HG02840 (cell line): Measurements from ENCODE around the gene MUC15.
"Not testable (repeated sequence)": the region's sequence is repeated elsewhere in the genome, so short reads cannot be mapped to it uniquely, and the experiment has no call there.

ENCODE experiments used
- ATAC-seq: cut with Tn5 transposase; IDR thresholded peaks from one replicate; pipeline ENCODE4 v1.9.1; 2021; ENCODE audit warnings: mild to moderate bottlenecking, moderate library complexity, moderate number of reproducible peaks; ENCODE audit not compliant: unreplicated experiment, low FRiP score

MUC15 gene, protein sequence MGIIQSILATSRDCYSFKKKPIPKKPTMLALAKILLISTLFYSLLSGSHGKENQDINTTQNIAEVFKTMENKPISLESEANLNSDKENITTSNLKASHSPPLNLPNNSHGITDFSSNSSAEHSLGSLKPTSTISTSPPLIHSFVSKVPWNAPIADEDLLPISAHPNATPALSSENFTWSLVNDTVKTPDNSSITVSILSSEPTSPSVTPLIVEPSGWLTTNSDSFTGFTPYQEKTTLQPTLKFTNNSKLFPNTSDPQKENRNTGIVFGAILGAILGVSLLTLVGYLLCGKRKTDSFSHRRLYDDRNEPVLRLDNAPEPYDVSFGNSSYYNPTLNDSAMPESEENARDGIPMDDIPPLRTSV

DNA sequence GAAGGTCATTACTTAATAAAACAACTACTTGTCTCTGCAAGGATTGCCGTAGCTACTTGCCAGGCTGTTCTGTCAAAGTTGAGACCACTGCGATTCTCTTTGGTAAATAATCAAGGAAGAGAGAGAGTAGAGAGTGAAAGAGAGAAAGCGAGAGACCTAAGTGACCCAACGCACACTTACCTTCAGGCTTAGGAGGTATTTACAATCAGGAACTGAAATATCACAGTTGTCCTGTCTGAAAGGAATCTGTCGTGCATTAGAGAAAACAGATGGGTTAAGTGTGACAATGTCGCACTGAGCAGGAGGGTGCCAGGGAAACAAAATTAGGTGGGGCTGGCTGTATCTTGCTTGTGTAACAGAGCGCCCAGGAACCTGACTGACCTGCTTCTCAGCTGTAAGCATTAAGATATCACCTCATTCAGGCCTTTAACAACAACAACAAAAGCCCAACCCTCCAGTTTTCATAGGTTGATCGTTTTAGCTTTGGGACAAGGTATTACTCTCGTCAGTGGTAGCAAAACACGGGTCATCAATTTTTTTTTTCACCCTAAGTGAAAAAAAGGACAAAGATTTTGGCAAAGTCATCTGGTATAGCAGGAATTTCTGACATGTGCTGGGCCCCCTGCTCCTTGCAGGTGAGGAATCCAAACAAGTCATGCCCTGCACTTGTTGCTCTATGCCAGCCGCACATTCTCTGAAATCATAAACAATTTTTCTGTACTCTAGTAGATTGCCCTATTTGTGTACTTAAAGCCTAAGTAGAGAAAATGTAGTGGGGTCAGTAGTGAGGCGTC is at the start of gene MUC15:
Gene MUC15, minus strand, starts transcription at position 403 of the 794 bp plus-strand sequence. CDS start 5,169 bp downstream, outside the sequence.
- no peak for ATAC-seq

DNA sequence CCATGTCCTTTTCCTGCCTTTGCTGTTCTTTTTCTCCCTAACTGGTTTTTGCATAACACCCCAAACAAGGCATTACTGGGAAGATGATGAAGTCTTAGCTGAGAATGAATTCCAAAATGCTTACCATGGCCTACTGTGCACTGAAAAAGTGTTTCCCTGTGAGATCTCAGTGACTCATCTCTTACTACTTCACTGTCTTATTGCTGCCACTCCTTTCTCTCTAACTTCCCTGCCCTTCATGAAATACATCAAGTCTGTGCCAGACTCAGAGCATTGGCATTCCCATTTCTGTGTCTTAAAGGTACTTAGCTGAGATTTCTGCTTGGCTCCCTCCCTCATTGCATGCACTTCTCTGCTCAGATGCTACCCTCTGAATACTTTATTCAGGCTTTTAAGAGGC is 49.1 kb upstream of the MUC15 start:
- ATAC-seq: no peak

DNA sequence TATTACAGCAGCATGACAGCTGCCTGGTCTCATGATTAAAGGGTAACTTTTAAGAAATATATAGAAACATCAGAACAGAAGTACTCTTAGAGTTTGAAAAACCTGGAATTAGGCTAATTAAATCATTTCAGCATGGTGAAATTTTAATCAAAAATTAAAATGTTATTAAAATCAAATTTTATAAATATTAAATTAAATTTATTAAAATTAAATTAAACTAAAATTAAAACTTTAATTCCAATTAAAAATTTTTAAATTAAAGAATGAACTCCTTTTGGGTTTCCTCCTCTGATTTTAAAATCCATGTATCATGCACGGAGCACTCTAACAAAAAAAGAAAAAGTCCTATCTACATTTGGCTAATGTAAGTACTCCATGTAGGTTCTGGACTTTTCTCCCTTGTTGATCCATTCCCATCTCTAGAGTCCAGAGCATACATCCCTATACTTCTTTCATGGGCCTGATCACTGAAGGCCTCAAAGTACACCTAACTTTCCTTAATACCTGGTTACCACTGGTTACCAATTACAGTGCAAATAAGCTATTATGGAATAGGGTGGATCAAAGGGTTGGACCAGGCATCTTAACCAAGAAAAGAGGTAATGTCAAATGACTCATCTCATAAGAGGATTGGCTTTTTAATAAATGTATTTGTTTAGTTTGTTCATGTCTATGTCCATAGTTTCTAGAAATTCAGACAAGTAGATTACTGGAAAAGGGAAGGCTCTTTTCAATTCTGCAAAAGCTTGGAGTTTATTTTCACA is 48.4 kb upstream of the MUC15 start:
- no peak for ATAC-seq

DNA sequence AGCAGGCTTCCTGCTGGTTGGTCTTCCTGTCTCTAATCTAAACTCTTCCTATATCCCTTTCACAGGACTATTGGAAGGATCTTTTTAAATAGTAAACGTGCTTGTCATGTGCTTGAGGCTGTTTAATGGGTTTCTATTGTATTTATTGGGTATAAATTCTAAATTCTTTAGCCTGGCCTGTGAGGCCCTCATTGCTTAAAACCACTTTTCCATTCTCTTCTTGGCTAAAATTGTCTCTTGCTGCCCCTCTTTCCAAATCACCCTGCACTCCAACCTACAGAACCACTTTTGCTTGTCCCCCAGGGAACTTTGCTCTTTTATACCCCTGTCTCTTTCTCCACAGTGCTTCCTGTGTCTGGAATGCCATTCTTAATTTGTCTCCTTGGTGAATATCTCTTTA is 46.4 kb upstream of the MUC15 start:
- ATAC-seq: no peak

DNA sequence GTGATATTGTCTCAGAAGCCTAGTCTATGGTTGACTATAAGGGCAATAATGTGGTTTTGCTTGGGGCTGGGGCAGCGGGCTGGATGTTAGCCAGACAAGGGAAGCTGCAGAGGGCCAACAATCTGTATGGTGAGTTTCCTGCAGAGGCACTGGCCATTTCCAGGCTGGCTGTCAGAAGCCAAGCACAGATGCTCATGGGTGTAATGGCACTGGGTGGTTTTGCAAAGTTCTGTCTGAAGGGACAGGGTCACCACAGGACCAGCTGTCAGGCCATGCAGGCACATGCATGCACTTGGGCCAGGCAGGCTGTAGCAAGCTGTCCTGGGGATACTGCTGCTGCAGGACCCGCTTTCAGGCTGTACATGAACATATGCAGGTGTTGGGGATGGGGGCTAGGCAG is 41.7 kb upstream of the MUC15 start:
- no peak for ATAC-seq

DNA sequence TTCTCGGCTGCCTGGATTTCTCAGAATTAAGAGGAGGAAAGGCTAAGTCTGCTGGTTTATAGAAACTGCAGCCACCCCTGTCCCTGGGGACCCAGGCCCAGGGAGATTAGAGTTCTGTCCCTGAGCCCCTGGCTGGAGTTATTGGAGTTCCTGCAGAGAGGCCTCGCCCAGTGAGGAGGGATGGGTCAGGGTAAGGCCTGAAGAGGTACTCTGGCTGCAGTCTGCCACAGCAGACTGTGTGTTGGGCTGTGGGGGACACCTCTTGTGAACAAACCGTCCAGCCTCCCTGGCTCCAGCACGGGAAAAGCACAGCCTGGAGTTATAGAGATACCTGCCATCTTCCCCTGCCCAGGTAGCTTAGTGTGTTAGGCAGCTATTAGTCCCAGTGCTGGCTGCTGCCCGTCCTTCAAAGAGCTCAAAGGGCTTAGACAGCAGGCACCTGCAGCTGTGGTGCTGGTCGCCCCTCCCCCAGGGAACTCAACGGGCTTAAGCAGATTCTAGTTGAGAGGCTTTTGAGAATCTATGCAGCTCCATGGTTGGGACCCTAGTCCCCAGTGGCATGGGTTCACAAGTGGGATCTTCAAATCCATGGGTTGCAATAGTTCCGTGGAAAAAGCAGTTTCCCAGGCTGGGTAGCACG is 36.6 kb upstream of the MUC15 start:
- ATAC-seq: no peak

DNA sequence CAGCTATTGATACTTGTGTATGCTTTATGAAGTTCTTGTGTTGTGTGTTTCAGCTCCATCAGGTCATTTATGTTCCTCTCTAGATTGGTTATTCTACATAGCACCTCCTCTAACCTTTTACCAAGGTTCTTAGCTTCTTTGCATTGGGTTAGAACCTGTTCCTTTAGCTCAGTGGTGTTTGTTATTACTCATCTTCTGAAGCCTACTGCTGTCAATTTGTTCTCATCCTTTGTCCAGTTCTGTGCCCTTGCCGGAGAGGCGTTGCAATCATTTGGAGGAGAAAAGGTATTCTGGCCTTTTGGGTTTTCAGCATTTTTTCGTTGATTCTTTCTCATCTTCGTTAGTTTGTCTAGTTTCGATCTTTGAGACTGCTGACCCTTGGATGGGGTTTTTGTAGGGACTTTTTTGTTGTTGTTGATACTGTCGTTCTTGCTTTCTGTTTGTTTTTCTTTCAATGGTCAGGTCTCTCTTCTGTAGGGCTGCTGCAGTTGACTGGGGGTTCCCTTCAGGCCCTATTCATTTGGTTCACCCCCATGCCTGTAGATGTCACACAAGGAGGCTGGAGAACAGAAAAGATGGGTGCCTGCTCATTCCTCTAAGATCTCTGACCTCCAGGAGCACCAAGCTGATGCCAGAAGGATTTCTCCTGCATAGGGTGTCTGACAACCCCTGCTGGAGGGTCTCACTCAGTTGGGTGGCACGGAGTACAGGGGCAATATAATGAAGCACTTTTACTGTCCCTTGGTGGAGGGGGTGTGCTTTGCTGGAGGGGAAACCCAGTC is 35.9 kb upstream of the MUC15 start:
- ATAC-seq: no peak

DNA sequence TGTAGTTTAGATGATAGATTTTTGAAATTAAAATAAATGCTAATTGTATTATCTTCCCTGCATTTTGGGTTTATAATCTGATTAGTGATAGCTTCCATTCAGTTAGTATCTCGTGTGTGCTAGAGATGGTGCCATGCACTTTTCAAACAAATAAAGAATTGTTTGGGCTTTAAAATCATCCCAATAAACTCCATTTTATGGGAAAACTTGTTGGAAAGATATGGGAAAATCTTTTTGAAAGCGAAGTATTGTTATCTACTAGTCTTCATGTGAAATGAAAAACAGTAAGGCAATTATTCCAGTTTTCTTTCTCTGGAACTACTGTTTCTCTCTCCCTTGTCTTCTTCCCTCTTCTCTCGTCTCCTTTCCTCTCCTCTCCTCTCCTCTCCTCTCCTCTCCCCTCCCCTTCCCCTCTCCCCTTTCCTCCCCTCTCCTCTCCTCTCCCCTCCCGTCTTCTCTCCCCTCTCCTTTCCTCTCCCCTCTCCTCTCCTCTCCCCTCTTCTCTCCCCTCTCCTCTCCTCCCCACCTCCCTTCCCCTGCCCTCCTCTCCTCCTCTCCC is 27.9 kb upstream of the MUC15 start:
- no peak for ATAC-seq

DNA sequence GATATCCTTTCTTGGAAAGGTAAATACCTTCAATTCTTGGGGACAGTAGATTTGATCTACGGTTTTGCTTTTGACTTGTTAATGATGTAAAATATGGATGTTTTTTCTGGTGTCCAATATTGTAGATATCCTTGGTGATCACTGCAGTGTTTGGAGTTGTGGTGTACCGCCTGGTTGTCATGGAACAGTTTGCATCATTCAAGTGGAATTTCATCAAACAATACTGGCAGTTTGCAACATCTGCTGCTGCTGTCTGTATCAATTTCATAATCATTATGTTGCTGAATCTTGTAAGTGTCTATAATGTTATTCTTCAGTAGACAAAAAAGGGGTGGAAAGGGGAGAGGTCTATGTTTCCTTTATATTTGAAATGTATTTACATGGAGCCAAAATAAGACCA is 27.4 kb upstream of the MUC15 start:
- ATAC-seq: no peak

DNA sequence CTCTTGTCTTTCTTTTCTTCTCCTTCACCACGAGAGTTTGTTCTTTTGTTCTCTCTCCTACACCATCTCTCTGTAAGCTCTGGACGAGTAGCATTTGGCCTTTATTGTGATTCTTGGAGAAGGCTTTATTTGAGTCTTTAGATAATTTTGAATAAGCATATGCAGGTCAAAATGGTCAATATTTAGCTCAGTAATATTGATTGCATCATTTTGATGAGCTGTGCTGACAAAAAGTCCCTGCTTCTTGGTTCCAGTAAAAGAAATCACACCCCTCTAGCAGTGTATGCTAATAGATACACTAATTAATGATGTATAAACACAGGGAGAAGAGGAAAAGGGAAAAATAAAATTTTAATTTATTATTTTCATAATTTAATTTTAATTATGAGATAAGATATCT is 25.8 kb upstream of the MUC15 start:
- ATAC-seq: no peak

DNA sequence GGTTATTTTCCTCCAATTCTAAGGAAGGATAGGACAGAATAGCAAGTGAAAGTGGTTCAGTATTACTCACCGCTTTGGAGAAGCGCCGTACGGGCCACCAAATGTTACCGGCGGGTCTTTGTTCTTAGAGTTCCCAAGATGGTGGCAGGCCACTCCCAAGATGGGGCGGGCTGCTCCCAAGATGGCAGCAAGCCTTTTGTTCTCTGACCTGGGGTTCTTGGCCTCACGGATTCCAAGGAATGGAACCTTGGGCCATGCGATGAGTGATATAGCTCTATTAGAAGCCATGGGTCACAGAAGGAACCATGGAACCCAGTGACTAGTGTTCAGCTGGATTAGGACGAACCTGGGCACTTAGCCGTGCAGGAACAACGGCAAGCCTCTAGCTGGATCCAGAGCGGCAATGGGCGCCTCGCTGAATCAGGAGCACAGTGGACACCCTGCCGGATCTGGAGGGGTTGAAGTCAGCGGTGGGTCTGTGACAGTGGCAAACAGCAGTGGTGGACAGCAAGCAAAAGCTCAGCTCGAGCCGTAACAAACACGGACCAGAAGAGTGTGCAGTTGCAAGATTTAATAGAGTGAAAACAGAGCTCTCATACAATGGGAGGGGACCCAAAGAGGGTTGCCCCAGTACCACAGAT is 25.1 kb upstream of the MUC15 start:
- not testable (repeated sequence) for ATAC-seq

DNA sequence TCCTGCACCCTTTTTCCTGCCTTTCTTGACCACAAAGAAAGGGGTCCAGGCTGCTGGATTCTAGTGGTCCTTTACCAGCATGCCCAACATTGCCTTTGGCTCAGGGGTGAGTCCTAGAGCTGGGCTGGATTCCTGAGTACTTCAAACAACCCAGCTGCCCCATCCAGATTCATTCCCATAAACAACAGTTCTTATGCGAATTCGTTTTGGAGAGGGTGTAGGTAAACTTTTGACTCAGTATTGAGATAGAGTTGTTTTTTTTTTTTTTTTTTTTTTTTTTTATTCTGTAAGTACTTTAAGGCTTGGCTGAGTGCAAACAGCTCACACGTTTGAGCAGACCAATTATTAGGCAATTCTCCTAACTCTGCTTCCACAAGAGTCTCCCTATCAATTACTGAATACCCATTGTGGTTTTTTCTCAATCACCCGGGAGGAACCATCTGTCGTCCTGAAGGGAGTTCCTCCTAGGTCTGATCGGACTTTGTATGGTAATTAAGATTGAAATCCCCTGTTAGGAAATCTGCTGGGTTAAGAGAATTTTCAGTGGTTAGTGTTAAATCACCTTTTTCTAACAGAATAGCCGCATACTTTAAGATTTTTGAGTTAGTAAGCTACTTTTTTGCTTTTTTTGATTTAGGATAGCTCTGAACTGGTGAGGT is 23.3 kb upstream of the MUC15 start:
- ATAC-seq: not testable (repeated sequence)

DNA sequence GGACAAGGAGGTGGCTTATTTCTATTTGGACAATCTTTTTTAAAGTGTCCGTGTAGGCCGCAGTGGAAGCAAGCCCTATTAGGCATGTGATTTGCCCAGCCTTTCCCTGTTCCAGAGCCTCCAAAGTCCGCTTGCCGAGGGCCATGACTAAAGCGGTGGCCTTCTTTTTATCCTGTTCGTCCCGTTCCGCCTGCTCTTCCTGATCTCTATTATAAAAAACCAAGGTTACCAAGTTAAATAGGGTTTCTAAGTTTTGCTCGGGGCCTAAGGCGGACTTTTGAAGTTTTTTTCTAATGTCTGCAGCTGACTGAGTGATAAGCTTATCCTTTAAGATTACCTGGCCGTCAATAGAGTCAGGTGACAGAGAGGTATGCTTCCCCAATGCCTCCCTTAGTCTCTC is 21.6 kb upstream of the MUC15 start:
- ATAC-seq: no peak

DNA sequence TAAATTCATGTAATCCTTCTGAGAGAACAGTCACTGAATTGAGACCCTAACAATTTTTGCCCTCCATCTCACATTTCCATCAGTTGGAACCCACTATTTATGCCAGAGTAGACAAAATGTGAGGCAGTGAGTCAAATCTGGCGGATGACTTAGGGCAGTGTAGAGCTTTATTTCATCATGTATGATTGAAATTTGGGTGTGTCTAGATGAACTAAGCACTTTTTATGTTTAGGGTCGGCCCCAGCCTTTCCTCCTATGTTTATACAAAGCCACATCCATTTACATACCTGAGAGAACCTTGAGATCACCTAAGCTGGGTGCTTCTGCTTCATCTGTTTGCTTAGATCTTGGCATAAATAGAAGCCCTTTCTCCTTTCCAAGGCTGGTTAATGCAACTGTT is 15.0 kb upstream of the MUC15 start:
- ATAC-seq: no peak

DNA sequence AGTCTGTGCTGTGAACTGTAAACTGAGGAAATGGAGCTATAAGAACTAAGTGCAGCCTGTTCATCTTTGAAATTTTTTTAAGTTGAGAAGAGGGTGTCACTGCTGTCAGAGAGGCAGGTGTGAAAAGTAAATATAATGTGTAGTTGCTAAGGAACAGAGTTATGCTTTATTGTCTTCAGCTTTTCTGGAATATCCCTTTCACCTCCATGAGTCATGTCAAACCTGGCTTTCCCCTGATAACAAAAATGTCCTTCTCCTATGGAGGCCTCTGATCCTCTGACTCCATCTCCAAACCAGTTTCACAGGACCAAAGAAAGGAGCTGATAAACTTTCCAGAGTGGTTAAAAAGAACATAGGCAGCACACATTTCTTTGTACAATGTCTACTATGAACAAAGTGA is 12.8 kb upstream of the MUC15 start:
- ATAC-seq: no peak

DNA sequence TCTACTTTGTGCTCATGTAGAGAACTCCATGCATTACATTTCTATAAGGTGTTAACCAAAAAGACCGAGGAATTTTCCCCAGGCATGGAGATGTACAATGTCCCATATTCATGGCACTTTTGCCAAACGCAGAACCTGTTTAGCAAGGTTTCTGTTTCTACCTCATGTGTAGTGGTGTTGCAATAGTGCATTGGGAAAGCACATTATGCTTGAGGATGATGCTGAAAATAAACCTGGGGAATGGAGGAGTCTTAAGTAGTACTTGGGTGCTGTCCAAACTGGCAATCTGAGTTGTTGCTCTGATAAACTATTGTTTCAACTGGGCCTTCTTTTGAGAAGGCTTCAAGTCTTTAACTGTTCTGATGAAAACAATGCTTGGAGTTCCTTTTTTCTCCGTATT is 11.5 kb upstream of the MUC15 start:
- no peak for ATAC-seq

DNA sequence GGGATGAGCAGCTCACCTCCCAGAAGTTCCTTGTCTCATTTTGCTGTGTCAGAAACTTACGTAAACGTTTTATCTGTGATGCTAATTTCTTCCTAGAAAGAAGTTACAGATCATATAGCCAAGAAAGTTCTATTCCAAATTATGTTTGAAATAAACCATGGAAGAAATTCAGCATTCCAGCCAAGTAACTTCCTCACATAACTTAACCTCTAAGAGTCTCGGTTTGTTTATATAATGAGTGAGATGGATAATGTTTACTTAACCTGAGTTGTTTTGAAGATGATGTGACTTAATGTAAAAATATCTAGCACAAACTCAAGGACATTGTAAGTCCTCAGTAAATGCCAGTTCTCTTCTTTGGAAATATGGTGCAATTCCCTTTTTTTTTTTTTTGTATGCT is 8.9 kb upstream of the MUC15 start:
- ATAC-seq: no peak

DNA sequence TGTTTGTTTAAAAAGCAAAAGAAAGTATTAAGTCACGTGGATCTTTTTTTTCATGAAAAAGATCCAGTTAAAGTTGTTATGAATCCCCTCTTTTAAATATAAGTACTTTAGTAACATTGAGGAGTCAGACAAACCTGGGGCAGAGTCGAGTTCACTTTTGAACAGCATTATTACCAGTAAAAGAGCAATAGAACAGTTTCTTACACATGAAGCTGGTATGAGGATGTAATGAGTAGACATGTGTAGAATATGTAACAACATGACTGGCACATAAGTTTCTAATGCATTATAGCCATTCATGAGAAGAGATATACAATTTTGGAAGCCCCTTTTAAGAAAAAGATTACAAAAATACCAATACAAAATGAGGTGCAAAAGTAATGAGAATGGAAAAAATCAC is 7.6 kb upstream of the MUC15 start:
- ATAC-seq: no peak
